NCI-H446 treated with DMSO at 0.1 percent for 48 hours (cell line): ENCODE data around the gene KAZN.

ENCODE experiments used
- DNase-seq: peaks from one replicate; lab custom pipeline; 2025; lab: John Stamatoyannopoulos, UW

Gene KAZN

DNA sequence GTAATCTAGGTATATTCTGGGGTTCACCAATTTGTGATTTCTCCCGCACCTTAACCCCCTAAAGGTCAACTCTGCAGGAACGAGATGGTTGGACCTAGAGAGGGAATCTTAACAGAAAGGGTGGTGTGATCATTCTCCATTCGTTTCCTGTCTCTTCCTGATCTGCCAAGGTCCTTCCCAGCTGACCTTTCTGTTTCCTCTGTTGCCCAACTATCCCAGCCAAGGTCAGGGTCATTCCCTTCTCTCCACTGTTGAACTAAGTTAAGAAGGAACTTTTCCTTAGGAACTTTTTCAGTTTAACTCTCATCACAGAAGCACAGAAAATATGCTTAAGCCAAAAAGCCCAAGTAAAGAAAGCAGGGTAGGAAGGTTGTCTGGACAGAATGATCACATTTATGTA, 49.3 kb downstream of the KAZN start:
- DNase-seq = no peak

DNA sequence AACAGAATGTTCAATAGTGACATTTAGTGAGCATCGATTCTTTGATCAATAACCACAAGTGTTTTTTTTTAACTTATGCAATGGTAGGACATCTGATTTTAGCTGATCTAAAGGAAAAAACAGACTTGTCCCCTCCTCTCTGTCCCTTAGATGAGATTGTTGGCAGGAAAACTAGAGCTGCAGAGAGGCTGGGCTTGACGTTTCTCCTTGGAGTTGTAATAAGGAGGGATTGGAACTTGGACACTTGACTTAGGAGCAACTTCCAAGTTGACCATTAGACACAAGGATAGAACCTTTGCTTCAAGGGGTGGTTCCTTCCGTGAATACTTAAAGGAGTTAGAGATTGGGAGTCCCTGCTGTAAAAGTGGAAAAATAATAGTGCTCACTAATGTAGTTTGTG, 49.9 kb downstream of the KAZN start:
- DNase-seq = no peak

DNA sequence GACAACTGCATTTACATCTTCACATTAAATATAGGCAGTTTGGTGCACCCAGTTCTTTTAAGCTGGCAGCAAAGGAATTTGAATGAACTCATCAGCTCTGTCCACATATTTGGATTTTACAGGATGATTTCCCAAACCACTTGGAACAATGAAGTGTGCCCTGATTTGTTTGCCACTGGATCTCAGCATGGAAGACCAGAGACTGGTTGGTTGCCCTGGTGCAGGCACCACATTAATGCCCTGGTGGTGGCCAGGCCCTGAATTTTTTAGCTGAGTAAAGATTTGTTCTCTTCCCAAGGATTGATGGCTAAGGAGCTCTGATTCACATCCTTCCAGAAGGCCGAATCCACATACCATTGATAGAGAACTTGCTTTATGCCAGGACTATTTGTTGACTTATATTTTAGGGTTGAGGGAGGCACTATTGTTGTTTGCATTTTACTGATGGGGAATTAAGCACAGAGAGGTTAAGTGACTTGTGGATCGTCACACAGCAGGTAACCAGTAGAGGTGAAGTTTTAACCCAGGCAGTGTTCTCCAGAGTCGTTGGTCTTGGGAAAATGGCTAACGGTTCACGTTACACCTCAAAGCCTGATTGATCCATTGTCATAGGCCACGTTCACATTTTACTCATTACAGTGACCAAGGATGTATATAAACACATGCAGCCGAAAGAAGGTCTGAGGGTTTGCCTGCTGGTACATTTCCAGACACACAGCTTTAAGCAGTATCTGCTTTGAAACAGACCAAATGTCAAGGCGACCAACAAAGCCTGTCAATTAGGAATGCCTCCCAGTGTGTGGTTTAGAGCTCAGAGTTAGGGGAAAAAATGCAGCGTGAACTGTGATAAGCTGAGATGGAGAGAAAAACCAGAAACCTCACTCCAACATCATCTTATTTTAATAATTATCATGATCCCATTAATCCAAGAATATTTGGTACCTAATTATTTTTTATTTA, 50.7 kb downstream of the KAZN start:
- no peak for DNase-seq

DNA sequence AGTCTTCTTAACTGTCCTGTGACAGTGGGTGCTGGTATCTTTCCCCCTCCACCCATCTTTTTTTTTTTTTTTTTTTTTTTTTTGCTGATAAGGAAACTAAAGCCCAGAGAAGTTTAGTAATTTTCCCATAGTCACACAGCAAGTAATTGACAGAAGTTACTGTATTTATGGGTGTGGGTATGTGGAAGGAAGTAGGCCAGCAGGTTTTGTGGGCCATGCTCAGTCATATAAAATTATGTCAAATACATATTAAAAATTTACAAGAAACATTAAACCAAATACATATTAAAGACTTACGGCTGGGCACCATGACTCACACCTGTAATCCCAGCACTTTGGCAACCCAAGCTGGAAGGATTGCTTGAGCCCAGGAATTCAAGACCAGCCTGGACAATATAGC, 51.5 kb downstream of the KAZN start:
- DNase-seq = no peak

DNA sequence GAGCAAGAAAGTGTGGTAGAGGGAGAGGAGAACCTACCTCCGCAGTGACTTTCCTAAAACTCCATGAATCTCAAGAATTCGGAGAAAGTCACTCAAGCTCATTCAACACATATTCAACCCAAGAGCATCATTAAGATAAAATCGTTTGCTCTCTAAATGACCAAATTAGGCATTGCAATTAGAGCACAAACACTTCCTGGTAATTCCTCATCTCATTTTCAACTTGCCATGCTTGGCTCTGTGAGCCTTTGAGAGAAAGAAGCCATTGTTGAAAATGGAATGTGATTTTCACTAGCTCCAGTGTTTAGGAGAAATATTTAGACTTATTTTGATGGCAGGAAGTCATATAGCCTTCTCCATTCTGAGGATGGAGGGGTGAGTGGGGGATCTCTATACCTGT, 52.5 kb downstream of the KAZN start:
- DNase-seq = no peak

DNA sequence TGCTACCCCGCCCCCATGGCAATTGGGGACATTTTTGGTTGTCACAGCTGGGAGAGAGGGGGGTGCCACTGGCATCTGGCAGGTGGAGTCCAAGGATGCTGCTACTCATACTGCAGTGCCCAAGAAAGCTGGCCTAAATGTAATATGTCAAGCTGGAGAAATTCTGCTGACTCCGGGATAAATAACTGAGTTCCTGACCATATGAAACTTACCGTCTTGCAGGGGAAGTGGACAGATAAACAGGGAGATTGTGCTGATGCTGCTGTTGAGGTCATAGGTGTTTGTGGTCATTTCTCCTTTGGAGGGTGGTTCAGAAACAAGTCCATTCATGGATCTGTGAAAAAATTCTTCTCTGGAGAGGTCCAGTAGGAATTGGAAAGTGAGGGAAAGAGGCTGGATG, 54.4 kb downstream of the KAZN start:
- no peak for DNase-seq

DNA sequence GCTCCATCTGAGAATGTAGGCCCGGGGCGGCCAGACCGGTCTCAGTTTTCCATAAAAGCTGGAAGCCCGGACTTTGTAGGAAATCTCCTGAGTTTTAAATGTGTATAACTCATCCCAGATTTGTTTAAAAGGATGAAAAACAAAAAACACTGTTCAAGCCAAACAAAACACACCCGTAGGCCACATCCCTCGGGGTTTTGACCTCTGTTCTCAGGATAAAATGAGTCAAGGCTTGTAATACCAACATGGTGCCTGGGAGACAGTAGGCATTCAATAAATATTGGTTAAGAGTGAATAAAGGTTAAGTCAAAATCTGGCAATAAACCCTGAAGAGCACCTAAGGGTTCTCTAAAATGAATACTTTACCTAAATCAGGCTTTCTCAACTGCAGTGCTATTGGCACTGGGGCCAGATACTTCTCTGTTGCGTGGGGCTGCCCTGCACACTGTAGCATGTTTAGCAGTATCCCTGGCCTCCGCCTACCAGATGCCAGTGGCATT, 55.0 kb downstream of the KAZN start:
- no peak for DNase-seq

DNA sequence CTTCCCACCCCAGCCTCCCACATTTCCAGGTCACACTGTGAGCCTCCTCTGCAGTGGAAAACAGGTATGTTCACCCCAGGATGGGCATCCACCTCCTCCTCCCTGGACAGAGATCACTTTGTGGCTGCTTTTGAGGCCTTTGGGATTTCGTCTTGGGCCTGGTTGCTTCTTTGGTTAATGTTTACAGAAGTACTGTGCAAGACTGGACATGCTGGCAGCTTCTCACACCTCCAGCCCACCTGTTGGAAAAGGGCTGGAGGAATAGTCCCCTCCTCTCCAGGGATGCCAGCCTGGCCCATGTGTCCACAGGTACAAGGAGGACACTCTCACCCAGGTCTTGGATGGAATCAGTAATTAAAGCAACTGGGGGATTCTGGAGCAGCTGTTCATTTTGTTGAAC, 56.1 kb downstream of the KAZN start:
- no peak for DNase-seq

DNA sequence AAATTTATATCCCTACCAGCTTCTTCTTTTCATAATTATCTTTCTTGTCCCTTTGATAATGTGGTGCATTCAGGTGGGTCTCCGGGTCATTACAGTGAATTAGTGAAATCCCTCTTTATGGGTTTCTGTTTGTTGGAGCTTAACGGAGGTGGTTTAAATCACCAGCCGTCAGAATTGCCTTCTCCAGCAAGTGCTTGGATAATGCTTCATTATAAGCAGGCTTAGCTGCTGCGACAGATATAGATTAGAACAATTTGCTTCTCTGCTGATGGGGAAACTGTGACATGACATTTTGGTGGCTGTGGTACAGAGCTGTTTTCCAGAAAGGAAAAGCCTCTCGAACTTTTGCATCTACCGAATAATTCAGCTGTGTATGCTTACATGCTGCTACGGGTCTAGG, 56.9 kb downstream of the KAZN start:
- no peak for DNase-seq

DNA sequence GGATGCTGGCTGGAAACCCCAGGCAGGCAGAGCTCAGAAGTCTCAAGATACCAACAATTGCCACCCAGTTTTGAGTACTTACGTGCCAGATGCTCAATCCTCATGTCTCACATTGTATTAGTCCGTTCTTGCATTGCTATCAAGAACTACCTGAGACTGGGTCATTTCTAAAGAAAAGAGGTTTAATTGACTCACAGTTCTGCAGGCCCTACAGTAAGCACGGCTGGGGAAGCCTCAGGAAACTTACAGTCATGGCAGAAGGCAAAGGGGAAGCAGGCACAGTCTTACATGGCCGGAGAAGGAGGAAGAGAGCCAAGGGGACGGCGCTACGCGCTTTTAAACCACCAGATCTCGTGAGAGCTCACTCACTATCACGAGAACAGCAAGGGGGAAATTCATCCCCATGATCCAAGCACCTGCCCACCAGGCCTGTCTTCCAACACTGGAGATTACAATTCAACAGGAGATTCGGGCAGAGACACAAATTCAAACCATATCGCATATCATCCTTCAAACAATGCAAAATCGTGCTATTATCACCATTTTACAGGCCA, 58.0 kb downstream of the KAZN start:
- no peak for DNase-seq

DNA sequence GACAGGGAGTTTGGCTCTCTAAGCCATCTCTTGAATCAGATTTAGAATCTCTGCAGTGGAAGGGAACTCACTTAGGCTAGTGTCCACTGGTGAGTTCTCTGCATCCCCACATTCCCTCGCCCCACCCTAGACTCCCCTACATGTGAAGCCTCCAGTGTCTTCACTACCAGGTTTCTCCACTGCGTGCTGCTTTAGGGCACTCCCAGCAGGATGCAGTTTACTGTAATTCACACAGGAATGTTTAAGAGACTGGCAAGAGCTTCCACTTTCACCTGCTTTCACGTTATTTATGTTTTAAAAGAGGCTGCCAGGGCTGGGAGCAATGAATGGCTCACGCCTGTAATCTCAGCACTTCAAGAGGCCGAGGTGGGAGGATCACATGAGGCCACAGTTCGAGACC, 60.2 kb downstream of the KAZN start:
- no peak for DNase-seq

DNA sequence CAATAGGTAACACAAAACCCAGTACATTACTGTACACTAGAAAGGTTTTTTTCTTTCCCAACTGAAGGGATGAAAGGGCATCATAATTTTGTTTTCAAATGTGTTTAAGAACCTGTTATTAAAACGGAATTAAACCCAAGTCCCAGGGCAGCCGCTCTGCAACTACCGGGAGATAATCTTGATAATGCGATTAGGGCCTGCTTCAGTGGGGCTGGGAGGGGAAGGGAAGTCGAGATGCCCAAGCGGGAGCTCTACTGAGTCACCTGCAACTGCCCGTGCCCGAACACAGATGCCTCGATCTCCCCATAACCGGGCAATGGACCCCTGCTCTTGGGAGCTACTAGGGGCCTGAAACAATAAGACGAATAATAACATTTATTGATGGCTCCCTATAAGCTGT, 61.4 kb downstream of the KAZN start:
- no peak for DNase-seq

DNA sequence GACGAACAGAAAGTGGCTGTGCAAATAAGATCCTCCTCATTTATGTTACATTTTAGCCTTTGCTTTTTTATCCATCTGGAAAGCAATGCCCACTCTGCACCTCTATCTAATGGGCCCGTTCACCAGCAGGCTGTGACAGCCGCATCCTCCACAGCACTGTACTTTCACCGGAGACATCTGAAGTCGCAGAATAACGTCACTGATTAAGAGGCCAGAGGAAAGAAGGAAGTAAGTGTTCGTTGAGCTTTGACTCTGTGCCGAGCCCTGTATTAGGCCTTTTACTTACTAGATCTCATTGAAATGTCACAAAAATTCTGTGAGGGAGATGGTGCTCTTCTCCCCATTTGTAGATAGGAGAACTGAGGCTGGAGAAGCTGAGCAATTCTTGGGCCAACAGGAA, 62.3 kb downstream of the KAZN start:
- no peak for DNase-seq

DNA sequence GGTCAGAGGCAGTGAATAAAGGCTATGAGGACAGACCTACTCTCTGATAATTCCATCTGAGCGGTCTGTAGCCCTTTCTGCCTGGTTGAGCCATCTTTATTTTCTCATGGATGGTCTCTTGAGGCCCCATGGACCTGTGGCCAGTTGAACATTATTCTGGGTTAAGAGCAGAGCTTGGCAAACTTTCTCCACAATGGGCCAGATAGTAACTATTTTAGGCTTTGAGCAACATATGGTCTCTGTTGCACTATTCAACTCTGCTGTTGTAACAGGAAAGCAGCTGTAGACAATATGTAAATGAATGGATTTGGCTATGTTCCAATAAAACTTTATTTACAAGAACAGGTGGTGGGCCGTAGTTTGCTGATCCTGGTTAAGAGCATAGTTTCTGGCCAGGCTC, 62.7 kb downstream of the KAZN start:
- DNase-seq = no peak

DNA sequence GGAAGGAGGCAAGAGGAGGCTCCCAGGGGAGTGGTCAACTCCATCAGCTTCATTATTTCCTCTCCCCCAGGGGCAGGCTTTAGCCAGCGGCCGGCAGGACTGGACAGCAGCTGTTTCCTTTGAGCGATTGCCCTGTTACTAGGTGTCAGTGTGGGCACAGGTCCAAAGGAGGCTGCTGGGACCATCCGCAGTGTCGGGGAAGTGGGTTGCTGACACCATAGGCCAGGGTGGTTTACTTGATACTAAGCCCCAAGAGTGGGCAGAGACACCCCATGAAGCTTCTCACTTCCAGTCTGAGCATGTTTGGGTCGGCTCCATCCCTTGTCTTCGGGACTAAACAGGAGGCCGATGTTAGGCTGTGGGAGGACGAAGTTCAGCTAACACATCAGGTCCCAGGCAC, 63.6 kb downstream of the KAZN start:
- no peak for DNase-seq

DNA sequence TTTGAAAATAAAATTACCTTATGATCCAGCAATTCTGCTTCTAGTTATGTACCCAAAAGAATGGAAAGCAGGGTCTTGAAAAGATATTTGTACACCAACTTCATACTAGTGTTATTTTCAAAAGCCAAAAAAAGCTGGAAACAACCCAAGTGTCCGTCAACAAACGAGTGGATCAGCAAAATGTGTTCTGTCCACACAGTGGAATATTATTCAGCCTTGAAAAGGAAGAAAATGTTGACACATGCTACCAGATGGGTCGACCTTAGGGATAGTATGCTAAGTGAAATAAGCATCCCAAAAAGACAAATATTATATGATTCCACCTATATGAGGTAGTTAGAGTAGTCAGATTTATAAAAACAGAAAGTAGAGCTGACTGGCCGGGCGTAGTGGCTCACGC, 65.3 kb downstream of the KAZN start:
- DNase-seq = no peak

DNA sequence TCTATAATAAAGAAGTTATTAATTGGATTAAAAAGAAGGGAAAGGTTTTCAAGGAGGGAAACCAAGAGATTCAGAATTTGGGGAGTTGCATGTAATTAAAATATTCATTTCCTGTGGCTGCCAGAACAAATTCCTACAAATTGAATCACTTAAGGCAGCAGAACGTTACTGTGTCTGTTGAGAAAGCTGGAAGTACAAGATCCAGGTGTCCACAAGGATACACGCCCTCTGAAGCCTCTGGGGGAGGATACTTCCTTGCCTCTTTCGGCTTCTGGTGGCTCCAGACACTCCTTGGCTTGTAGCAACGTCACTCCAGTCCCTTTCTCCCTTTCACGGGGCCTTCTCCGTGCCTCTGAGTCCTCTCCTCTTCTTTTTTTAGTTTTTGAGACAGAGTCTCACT, 67.9 kb downstream of the KAZN start:
- DNase-seq = no peak

DNA sequence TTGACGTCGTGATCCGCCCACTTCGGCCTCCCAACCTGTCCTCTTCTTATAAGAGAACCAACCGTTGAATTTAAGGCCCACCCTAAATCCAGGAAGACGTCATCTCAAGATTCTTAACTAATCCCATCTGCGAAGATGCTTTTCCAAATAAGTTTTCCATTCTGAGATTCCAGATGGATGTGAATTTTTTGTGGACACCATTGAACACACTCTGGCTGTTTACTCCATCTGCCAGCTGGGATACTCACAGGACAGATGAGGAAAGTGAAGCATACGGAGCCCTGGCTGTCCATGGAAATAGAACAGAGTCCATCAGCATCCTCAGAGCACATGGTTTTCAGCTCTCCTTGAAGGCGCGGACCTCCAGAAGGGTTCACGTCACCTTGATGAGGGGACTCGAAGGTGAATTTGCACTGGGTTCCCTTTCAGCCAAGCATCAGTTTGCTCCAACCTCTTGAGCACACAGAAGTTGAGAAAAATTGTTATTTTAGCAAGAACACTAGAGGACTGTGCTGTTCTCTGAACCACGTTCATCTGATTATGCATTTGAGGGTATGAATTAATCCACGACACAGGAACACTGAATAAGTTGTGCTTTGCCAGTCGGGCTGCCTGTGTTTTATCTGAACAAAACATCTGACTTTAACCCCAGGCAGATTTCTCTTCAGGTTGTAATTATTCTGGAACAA, 68.6 kb downstream of the KAZN start:
- no peak for DNase-seq

DNA sequence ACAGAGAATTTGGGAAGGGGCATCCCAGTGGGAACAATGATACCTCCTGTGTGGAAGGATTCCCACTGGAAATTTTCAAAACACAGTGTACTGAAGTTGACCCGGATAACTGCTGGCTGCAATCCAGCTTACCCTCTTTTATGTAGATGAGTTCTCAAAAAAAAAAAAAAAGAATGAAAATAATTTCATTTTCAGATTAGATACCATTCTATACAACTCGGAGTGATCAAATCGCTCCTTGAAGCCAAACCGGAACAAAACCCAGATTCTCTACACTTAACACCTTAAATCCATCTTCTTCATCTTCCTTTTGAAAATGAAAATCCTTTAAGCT, 69.1 kb downstream of the KAZN start:
- no peak for DNase-seq

DNA sequence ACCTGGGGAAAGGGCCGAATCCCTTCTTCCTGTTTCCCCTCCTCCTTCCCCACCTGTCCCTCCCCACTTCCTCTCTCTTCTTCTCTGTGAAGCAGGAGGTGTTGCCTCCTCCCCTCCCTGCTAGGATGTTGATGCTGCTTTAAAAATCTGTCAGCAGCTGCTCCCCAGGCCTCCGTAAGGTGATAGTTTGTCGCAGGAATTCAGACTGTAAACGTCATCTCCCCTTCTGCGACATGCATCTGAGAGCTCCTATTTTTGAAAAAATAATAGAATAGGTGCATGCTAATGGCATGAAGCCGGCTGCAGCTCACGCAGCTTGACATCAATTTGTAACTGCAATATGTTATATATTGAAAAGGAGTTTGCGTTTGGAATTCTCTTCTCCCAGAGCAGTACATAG, 70.1 kb downstream of the KAZN start:
- DNase-seq = no peak

DNA sequence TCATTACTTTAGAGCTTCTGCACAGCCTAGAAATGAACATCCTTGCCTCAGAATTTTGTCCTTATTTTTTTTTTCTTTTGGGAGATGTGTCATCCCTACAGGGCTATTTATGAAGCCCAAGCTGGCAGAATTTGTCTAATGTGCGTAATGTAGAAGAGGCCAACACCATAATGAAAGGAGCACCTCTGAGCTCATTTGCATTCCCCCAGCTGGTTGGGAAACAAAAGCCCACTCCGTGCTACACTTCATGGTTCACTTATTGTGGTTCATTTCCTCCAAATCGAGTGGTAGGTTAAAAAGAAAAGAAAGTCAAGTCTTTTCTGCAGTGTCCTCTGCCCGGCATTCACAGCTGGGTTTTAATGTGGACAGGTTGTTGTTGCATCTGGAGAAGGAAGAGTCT, 73.5 kb downstream of the KAZN start:
- DNase-seq = no peak

DNA sequence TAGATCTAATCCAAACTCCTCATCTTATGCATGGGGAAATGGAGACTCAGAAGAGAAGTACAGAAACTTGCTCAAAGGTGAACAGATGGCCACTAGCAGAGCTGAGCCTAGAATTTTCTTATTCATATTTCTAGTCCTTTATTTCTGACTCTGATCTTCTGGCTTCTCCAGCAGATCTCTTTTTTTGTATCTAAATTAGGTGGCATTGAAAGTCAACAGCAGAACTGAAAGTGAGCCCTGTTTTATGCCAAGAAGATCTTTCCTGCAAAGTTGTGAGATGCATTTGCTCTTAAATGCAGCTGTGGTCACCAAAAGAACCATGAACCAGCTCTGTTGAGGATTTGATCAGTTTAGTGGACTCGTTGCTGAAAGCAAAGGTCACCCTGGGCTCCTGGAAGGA, 75.5 kb downstream of the KAZN start:
- no peak for DNase-seq

DNA sequence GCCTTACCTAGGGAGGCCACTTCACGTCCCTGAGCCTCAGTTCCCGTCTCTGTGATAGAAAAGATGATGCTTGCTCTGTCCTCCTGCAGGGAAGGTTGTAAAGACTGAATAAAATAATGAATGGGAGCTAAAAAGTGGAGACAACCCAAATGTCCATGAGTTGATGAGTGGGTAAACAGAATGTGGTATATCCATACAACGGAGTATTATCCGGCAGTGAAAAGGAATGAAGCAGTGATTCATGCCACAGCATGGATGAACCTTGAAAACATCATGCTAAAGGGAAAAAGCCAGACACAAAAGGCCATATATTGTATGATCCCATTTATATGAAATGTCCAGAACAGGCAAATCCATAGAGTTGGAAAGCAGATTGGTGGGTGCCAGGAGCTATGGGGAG, 77.9 kb downstream of the KAZN start:
- DNase-seq = no peak
